Renal cortical epithelial cell (primary cell): ENCODE data around the gene EPS15. TPM values are rescaled to one million over a fixed set of nuclear protein-coding genes. Genes with fewer than 3 reads are reported as not detected.
A peak's percentile ranks its signal among the peaks of the same experiment; 100 is the strongest.
"Not testable (repeated sequence)": the region's sequence is repeated elsewhere in the genome, so short reads cannot be mapped to it uniquely, and the experiment has no call there.

ENCODE experiments used
- DNase-seq: peaks from one replicate; pipeline ENCODE4 v3.0.0-alpha.2; 2011; ENCODE audit warnings: low read depth
- total RNA-seq: library from RNA; depleted of rRNA; stranded (reverse); fragments of >200 nt; gene quantifications from 2 replicates; pipeline ENCODE4 v1.2.3, GENCODE V29; 2014

The EPS15 gene
- total RNA-seq, 1 donor from 2014 or later, result 67.6 TPM

DNA sequence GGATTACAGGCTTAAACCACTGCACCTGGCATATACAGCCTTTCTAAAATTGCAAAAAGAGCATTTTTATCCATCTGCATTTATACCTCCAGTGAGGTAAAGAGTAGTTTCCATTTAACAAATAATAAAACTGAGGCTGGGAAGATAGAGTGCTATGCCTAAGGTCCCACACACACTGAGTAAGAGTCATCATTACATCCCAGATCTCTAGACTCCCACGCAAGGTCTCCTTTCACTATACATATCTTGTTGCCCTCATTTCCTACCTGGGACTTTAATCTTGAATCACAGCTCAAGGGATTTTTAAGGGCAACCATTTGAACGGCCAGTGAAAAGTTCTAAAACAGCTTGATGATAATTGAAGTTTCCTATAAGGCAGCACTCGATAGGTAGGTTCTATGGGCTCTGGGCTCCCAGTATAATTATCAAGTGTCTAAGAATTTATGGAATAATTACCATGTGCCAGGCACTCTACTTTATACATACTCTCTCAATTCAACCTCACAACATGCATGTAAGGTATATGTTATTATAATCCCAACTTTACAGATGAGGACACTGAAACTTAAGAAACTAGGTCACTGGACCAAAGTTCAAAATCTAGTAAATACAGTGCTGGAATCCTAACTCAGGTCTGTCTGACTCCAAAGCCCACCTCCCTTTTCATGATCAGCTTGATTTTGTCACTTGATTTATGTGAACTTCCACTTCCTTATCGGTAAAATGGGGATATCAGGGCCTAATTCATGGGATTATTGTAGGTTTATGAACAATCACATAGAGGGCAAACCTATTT is 23.3 kb upstream of the EPS15 start:
- DNase-seq, result no peak

DNA sequence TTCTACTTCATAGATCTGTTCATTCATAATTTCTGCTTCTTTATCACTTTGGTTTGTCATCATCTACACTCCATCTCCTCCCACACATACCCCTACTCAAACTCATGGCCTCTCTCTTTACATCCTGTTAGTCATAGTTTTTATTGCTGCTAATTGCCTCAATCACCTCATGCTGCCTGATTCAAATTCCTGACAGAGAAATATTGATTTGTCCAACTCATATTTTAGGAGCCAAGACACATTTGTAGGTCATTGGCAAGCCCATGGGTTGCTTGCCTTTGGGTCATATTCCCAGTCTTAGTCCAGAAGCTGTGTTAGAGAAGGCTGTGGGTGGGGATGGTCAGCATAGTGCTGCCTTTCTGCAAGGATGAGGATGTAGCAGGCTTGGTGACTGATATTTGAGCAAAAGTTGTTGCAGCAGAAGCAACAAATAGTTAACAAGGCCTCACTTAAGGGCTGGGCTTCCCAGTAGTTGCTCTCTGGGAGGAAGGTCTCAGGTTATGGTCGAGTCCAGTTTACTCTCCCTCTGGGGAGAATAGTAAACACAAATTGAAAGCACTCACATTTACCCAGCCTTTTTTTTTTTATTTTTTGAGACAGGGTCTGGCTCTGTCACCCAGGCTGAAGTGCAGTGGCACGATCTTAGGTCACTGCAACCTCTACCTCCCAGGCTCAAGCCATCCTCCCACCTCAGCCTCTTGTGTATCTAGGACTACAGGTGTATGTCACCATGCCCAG is 22.4 kb upstream of the EPS15 start:
- DNase-seq, result peak; percentile 65

DNA sequence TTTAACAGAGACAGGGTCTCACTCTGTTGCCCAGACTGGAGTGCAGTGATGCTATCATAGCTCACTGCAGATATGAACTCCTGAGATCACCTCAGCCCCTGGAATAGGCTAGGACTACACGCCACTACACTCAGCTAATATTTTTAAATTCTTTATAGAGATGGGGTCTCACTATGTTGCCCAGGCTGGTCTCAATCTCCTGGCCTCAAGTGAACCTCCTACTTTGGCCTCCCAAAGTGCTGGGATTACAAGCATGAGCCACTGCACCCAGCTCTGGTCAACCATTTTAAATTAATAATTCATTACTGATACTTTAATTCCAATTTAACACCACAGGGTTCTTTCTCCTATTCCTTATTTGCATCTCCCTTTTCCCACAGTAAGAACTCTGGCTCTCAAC is 18.5 kb upstream of the EPS15 start:
- DNase-seq, result no peak

DNA sequence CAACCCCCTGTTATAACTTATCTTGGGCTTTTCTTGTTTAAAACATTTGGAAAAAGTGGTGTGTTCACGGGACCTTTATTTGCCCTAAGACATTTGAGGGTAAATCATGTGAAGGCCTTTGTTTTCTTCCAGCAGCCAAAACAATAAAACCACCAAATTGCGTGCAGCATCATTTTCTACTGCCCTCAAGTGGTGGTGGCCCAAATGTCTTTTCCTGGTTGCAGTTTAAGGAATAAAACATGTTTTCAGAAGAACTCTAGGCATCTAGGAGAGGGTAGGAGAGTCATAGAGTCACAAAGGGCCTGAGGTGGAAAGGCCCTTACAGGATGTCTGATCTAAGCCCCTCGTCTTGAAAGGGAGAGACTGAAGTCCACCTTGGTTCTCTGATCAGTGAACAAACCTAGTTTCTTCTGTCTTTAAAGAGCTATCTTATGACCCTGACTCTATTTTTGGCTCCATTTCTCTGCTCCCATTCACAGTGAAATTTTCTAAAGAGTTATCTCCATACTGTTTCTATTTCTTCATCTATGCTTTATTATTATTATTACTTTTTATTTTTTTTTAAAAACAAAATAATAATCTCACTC is 16.0 kb upstream of the EPS15 start:
- peak; percentile 74 for DNase-seq

DNA sequence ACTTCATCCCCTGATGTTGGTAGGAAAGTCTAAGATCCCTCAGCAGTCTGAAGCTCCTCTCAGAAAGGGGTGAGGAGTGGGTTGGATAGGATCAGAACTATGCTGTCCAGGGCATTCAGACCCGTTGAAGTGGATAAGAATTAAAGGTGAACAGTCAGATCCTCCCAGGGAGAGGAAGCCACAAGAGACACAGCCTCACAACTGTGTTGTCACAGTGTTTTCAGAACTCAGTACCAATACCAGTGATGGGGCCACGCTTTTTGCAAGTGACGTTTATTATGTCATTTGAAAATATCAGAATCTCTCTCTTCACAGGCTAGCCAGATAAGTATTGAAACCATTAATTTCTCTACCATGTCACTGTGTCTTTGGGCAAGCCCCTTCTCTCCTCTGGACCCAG is 15.4 kb upstream of the EPS15 start:
- DNase-seq, result no peak

DNA sequence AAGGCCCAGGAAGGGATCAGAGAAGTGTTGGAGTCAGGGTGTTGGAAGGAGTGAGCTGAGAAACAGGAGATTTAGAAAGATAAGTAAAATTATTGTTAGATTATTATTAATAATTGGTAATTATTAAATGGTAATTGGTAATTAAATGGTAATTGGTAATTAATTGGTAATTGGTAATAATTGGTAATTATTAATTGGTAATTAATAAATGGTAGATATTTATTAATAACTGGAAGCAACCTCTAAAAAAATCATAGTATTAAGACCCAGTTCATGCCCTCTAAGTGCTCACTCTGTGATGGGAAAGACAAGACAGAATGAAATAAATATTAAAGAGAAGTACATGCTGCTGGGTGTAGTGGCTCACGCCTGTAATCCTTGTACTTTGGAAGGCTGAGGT is 13.8 kb upstream of the EPS15 start:
- DNase-seq, result no peak

DNA sequence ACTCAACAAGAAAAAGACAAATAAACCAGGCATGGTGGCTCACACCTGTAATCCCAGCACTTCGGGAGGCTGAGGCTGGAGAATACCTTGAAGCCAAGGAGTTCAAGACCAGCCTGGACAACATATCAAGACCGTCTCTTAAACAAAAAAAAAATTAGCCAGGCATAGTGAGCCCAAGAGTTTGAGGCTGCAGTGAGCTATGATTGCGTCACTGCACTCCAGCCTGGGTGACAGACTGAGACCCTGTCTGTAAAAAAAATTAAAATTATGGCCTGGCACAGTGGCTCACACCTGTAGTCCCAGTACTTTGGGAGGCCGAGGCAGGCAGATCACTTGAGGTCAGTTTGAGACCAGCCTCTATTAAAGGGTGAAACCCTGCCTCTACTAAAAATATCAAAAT is 11.4 kb upstream of the EPS15 start:
- DNase-seq, result not testable (repeated sequence)

DNA sequence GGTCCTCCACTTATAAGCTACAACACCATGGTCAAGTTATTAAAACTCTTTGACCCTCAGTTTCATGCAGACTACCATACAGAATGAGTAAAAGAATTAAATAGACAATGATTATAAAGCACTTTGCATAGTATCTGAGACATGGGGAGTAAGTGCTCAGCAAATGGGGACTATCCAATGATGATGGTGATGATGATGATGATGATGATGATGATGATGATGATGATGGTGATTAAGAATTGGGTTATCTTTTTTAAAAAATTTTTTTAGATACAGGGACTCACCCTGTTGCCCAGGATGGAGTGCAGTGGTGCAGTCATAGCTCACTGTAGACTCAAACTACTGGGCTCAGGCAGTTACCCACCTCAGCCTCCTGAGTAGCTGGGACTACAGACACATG is 8.1 kb upstream of the EPS15 start:
- DNase-seq, result no peak

DNA sequence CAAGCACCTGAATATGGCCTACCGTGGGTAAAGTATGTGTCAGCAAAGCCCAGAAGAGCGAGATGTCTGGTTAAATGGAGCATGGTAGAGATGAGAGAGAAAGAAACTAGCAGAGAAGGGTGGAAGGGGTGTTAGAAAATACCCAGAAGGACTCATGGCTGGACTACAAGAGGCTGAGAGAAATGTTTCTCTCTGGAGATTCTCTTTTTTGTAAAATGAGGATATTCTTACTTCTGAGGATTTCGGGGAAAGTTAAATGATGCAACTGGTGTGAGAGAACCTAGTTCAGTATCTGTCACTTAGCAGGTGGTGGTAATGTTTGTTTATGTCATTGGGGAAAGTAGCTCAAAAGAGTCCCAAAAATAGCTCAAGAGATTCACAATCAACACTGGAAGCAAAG is 7.2 kb upstream of the EPS15 start:
- DNase-seq, result no peak

DNA sequence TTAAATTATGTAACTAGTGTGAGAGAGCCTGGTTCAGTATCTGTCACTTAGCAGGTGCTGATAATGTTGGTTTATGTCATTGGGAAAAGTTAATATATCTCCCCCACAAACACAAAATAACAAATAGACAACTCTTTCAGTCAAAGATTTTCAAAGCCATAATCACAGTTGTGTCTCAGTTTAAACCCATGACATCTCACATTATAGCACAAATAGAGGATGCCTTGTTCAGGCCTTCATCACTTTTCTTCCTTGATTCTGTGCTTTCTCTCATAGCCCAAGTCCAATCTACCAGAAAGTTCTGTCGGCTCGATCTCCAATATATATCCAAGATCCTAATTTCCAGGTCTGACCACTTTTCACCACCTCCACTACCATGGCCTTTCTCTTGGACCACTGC is 6.2 kb upstream of the EPS15 start:
- DNase-seq, result no peak

DNA sequence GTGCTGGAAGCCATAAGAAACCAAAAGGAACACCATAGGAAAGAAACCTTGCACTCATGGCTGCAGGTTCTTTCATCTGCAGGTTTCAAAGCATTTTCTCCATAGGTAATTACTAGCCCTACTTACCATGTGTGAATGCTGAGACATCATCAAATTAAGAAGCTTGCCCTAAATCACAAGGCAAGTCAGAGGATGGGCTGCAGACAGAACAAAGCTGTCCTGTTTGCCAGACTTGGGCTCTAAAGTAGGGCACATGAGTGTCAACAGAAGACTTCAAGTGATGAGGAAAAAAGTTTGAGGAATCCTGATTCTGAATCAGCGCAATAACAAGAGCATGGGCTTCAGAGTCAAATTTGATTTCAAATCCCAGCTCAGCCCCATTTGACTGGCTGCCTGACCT is 5.8 kb upstream of the EPS15 start:
- no peak for DNase-seq

DNA sequence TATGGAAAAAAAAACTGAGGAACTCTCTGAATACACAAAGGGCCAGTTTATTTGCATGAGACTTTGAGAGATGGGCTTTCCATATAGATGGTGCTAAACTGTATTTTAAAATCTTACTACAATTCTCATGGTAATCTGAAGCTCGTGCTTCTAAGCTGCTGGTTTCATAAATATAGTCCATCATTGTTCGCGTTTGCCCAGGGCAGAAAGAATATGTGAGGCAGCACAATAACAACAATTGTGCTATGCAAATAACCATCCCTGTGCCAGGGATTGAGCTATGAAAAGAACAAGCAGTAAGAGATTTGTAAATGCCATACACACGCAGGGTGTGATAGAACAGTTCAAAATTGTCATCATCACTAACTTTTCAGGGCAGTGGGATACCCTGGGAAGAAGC is 4.9 kb upstream of the EPS15 start:
- no peak for DNase-seq

DNA sequence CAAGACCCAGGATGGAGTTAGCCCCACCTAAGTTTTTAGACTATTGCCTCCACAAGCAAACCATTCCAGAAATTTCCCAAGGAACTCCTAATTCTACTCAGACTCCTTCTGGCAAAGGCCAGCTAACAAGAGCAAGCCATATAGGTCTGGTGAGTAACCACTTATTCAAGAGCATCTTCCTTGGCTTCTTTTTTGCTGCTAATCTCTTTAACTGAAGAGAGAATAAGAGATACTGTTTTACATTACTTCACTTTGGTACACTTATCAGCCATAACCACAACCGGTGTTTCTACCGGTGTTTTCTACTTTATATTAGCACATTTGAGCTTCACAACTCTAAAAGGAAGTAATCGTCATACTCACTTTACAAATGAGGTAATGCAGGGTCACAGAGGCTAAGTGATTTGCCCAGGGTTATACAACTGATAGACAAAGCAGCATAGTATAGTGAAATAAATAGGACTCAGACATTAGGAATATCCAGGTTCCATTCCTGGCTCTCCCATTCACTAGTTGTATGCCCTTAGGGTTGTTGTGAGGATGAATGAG is 1.7 kb upstream of the EPS15 start:
- DNase-seq, result no peak

DNA sequence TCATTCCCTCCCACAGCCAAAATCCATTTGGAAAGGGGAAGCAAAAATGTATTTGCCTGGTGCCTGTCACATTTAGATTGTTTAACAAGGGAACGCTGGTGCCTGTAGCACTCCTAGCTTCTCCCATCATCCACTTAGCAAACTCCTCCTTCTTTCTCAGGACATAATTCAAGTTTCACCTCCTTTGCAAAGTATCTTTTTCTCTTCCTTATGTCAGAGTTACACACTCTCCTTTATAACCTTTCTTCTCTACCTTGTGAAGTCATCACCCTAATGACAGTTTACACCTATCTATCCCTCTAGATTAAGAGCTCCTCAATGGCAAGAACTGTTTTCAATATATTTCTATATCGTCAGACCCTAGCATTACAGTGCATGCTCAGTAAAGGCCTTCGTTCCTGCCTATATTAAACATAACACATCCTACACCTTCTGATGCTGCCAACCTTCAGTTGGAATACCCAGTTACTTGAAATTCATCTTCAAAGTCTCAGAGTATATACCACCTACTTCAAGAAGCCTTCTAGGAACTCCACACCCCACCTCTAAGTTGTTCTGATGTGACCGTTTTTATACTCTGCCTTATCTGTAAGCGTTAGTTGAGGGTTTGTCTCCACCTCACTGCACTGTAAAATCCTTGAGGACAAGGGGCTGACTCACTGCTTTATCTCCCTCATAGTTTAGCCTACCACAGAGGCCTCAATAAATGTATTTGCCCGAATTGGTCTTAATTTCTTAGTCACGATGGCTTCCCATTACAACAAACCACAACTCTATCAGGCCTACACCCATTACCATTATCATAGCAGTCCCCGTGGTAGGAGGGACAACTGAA is 1.0 kb upstream of the EPS15 start:
- peak; percentile 33 for DNase-seq

DNA sequence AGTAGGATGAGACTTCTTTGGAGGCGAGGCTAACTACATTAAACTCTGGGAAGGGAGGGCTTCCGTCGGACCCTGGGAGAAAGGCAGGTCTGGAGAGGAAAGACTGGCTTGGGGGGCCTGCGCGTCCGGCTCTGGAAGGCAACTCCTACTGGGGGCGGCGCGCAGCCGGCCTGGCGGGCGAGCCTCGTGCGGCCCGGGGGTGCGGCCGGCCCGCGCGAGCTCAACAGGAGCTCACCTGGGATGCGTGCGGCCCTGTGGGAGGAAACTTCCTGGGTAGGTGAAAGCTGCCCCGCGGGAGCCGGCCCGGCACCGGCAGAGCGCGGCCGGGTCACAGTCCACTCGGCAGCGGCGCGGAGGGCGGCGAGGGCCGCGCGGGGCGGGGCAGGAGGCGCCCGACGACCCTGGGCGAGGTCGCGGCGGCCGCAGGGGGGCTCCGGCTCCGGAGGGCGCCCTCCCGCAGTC is 449 bp downstream of the EPS15 start:
- no peak for DNase-seq

DNA sequence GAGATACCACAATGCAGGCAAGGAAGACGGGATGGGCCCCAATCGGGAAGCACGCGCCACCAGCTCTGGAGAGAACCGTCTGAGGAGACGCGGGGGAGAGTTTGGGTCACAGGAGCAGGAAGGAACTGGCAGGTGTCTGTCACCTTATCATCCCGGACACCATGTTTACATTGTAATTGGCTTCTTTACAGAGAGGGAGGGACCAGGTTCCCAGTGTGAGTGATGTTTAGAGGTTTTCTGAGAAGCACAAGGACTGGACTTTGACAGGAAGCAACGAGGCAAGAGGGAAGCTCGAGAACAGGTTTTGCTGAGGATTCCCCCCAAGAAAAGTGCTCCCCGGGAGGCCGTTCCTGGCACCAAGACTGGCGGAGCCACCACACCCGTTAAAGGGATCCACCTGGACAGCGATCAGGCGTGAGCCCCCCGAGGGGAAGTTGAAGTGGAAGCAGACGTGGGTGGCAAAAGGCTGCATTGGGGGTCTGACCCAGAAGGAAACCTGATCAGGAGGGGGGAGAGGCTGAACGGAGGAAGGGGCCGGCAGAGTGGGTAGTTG is 957 bp downstream of the EPS15 start:
- peak; percentile 34 for DNase-seq

DNA sequence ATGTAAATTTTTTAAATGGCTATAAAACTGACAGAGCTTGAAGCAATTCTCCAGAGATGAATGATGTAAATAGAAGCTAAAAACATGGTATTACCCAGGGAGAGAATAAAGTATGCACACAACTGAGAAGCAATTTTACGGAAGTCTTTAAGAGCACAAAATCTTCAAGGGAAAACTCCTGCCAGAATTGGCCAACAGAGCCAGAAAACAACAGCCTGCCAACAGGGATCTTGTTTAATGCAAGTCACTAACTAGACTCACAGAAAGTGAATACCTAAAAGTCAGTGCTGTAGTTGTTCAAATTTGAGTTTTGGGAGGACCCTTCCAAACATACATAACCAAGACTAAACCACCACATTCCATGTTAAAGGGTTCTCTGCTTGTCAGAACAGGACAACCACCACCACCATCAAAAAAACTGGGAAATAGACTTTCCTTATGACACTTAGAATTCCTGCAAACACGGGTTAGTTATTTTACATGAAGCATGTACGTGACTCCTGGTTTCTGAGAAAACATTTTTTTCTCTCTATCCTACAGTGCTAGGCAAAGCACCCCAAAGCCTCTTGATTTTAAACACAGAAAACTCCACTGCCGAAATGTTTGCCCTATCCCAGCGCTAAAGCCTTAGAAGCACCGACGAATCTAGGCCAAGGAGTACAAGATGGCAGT is 1.6 kb downstream of the EPS15 start:
- DNase-seq, result peak; percentile 25

DNA sequence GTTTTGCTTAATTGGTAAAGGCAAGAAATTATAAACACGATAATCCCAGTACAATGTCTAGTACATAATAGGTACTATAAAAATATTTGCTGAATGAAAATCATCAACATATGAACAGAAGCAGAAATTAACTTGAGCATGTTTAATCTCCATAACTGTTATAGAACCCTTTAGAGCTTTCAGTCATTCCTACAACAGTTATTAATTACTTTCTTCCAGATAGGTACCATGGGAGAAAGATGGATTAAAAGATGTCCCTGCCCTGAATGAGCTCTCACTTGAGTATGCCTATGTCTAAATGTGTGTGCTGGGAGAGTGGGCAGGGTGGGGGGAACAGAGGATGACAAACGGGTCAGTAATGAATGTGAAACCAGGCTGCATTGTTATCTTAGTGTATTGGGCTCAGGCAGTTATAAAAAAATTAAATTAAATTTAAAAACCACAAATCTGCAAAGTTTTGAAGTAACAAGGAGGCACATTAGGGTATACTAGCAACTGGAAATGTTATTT is 2.4 kb downstream of the EPS15 start:
- no peak for DNase-seq

DNA sequence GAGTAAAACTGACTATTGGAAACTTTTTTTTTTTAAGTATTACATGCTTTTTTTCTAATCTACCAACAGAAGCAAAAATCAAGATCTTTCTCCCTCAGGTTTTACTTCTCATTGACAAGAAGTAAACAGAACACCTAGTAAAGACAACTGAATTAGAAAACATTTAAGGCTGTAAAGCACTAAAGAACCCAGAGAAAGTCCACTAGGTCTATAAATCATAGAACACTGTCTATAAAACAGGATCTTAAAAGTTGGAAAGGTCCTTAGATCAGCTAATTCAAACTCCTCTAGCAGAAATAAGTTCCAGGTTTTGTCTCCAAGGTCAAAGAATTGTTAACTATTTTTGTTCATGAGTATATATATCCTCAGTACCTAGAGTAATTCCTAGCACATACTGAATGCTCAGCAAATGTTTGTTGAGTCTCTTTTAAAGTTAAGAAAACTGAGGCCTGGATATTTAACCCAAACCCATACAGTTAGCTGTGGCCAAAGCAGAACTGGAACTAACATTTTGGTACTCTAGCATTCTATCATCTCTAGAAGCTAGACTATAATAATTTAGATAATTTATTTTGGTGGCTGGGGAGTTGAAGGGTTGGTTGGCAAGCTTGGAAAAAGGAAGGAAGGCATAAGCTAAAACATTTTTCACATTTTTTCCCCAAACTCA is 3.0 kb downstream of the EPS15 start:
- DNase-seq, result no peak

DNA sequence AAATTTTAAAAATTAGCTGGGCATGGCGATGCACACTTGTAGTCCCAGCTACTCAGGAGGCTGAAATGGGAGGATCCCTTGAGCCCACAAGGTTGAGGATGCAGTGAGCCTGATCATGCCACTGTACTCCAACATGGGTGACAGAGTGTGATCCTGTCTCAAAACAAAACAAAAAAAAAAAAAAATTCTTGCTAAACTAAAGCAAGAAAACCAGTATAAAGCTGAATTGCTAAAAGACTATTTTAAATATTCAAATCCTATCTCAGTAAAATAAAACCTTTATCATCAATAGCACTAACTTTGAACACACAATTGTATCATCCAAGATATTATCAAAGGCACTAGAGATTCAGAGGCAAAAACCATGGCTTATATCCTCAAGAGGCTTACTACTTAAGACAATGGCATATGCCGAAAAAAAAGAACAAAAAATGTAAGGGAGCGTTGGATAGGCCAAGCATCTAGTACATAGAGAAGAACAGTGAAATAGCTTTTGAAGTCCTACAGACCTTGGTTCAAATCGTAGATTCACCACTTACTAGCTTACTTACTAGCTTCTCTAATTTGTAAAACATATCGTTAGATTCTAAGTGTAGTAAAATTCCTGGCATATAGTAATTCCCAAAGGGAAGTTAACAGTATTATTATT is 3.6 kb downstream of the EPS15 start:
- DNase-seq, result no peak
